SK-N-SH (cell line): ENCODE results near the gene SYNE2.

Source experiments
- FOSL2 ChIP-seq: IDR thresholded peaks from 2 replicates; pipeline ENCODE4 v1.4.0; 2012; ENCODE audit warnings: low read depth, mild to moderate bottlenecking, moderate library complexity, borderline replicate concordance
- NFIC ChIP-seq: IDR thresholded peaks from 2 replicates; pipeline ENCODE4 v1.4.0; 2012; ENCODE audit warnings: borderline replicate concordance
- RXRA ChIP-seq: IDR thresholded peaks from 2 replicates; pipeline ENCODE4 v1.4.0; 2012; ENCODE audit warnings: low read depth, mild to moderate bottlenecking, borderline replicate concordance
- TF ChIP-seq, protein P1 (sequence below): fragments of 200-600 bp; sonication (generic); IDR thresholded peaks from 2 replicates; pipeline ENCODE4 v1.6.1; 2017; ENCODE audit warnings: antibody characterized with exemption, mild to moderate bottlenecking, moderate library complexity

DNA sequence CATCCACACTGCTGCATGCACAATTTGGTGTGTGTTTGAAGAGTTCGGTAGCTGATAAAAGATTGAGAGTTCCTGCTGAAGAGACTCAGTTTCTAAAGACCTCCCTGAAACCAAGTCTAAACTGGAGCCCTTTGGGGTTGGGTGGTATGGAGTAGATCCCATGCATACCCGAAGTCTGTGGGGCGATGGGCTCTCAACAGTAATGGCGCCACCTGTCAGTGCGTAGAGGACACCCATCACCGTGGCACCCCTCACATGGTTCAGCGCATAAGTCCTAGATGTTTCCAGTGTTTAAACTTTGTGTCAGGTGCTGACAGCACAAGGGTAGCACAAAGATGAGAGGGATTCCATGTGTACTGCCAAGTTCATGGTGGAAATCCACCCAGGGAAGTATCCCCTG is 355.5 kb downstream of the SYNE2 start:
- TF ChIP-seq, protein P1, sequence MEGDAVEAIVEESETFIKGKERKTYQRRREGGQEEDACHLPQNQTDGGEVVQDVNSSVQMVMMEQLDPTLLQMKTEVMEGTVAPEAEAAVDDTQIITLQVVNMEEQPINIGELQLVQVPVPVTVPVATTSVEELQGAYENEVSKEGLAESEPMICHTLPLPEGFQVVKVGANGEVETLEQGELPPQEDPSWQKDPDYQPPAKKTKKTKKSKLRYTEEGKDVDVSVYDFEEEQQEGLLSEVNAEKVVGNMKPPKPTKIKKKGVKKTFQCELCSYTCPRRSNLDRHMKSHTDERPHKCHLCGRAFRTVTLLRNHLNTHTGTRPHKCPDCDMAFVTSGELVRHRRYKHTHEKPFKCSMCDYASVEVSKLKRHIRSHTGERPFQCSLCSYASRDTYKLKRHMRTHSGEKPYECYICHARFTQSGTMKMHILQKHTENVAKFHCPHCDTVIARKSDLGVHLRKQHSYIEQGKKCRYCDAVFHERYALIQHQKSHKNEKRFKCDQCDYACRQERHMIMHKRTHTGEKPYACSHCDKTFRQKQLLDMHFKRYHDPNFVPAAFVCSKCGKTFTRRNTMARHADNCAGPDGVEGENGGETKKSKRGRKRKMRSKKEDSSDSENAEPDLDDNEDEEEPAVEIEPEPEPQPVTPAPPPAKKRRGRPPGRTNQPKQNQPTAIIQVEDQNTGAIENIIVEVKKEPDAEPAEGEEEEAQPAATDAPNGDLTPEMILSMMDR, result no peak
- TF ChIP-seq FOSL2 (no peak), NFIC (no peak), RXRA (no peak)
